HG03196 (cell line): Measurements from ENCODE around the gene ETNK2.
A peak's percentile ranks its signal among the peaks of the same experiment; 100 is the strongest.

ENCODE experiments used
- ATAC-seq: cut with Tn5 transposase; IDR thresholded peaks from one replicate; pipeline ENCODE4 v1.9.1; 2021; ENCODE audit not compliant: unreplicated experiment

The ETNK2 gene

DNA sequence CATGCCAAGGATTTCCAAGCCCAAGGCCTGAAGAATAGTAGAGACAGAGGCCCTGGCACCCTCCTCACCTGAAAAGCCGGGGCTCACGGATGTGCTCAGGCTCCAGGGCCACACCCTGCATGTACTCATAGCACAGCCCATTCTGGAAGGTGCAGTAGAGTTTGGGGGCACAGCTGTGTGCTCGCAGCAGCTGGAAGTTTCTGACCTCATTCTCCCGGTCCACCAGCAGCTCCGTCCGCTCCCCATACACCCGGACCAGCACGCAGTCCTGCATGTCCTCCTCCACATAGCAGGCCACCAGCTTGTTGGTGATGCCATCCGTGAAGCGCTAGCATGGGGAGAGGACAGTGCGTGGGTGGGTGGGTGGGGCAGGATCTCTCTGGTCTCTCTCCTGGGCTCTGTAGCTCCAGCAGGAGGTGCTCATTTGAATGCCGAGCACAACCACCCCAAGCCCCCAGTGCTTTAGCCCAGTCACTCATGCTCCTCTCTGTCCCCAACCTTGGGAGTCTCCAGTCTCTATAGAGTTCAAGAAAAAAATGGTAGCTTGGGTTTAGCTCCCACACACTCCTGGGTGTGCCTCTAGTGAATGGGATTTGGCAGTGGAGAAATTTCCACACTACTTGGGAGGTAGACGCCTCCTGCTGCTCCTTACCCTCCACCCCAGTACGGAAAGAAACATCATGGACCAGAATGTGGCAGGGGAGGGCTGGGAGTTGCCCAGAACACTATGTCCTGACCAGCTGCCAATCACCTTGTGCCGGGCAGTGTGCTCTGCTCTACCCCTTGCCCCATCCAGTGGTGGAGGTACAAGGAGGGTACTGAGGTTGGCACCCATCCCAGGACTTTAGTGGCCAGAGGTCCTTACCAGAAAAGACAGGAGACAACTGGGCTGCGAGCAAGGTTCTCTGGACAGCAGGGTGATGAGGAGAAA, 1.9 kb downstream of the ETNK2 start:
- ATAC-seq: no peak

DNA sequence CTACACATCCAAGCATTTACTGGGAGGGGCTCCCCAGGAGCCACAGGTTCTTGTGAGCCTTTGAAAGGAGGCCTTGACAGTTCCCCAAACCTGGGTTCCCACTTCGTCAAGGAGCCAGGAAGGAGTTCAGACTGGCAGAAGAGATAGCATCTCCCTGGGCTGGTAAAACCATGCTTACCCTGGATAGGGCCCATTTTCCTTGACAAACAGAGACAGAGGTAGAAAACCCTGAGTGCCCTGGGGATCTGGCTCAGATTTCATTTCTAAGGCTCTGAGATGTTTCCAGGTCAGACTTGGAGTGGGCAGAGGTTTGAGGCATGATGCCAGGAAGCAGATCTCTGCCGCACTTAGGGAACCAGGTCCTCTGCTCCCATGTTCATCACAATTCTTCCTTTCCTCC, 2.7 kb downstream of the ETNK2 start:
- no peak for ATAC-seq

DNA sequence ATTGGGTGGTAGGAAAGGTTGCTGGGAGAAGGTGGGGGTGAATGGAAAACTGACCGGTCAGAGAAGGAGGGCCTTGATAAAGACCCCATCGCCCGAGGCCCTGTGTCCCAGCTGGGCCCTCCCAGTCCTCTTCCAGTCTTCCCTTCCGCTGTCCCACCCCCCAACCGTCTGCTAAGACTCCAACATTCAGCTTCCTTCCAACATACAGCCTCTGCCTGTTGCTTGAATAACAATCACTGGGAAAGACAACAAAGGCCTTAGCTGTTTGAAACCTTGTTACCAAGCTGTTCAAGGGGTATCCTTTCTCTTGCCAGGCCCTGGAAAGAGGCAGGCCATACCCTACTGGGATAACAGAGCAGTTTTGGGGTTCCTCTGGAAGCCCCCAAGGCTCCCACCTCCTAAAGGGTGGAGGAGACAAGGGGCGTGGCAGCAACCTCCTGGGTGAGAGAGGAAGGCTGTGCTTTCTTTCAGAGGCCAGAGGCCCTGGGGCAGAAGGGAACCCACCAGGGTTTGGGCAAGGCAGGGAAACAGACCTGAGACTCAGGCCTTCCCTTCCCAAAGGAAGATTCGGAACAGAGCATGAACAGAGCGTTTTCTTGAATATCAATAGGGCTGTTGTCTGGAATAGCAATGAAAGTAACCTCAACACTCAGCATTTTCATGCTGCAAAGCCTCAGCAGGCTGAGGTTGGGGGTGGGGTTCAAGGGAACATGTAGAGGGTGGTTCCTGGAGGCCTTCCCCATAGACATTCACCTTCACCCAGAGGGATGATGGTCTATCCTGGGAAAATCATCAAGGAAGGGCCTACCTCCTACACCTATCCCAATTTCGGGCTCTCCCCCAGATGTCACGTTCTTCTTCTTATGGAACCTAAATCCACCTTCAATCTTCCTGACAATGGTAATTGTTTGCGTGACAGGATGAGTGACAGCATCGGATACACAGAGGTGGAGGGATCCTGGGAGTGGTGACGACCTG, 4.1 kb downstream of the ETNK2 start:
- no peak for ATAC-seq

DNA sequence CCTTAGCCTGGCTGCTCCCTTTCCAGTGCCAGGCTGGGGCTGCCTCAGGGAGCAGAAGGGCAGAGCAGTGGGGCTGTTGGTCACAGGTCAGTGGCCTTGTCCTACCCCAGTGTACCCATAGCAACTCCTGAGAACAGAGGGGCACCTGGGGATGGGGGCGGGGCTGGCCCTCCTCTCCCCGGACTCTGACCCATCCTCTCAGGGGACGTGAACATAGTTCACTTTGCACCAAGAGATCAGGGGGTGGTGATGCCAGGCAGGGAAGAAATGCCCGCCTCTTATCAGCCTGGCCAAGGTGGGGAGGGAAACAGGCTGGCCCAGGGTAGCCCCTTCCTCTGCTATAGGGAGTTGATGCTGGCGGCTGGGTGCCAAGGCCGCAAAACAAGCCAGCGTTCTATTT, 4.9 kb downstream of the ETNK2 start:
- no peak for ATAC-seq

DNA sequence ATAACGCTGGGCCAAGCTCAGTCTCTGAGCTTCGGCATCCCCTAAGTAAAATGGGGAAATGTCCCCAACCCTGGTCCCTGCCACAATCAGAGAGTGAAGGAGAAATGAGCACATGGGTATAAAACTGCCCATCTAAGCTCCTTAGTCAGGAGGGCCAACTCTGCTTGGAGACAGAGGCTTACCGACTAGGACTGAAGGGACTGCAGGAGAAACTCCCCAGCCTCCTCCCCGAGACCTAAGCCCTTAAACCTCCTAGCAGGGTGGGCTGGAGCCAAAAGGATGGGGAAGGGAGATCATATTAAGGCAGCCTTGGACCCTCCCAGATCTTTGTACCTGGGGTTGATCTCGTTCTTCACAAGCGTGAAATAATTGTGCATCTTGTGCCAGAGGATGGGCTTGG, 5.5 kb downstream of the ETNK2 start:
- ATAC-seq: no peak

DNA sequence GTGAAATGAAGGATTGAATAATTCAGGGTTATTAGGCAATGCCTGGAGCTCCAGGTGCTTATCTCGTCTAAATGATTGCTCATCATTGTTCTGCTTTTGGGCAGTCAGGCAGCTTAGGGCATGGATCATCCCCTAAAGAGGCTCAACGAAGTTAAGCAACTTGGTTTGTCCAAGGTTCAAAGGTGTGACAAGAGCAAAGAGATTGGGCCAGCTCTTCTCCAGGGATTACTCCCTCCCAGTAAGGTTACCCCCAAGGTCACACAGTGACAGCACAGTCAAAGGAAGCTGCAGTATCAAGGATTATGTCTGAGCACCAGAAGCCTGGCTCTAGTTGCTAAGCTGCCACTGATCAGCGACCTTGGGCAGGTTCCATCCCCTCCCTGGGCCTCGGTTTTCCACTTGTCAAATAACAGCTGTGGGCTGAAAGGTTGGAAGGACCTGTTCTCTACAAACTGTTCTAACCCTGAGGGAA, 6.8 kb downstream of the ETNK2 start:
- ATAC-seq: no peak

DNA sequence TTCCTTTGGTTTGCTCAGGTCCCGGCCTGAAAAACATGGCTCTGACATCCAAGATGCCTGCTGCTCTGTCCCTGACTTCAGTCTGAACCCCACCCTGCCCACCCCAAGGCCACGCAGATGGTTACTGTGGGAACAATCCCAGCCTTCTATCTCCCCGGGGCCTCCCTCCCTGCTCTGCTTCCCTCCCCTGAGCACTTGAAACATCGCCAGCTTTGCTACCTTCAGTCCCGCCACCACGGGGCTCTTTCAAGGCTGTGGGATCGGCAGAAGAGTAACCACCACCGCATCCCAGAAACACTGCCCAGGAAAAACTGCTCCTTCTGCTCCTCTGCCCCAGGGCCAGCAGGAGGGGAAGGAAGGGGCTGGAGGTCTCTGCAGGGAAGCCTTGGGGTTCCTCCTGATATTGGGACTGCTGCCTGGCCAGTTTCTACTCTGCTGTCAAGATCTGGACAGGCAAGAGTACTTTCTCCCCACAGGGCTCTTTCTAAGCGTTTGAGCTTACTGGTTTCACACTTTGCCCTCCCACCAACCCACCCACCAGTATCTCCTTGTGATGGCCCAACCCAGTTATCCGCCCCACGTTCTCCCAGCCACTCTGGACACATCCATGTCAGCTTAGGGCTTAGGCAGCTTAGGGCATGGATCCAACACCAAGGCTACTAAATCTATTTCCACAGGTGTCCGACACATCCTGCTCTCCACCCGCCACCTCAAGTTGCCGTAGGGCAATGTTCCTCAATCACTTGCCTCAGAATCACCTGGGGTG, 8.4 kb downstream of the ETNK2 start:
- no peak for ATAC-seq

DNA sequence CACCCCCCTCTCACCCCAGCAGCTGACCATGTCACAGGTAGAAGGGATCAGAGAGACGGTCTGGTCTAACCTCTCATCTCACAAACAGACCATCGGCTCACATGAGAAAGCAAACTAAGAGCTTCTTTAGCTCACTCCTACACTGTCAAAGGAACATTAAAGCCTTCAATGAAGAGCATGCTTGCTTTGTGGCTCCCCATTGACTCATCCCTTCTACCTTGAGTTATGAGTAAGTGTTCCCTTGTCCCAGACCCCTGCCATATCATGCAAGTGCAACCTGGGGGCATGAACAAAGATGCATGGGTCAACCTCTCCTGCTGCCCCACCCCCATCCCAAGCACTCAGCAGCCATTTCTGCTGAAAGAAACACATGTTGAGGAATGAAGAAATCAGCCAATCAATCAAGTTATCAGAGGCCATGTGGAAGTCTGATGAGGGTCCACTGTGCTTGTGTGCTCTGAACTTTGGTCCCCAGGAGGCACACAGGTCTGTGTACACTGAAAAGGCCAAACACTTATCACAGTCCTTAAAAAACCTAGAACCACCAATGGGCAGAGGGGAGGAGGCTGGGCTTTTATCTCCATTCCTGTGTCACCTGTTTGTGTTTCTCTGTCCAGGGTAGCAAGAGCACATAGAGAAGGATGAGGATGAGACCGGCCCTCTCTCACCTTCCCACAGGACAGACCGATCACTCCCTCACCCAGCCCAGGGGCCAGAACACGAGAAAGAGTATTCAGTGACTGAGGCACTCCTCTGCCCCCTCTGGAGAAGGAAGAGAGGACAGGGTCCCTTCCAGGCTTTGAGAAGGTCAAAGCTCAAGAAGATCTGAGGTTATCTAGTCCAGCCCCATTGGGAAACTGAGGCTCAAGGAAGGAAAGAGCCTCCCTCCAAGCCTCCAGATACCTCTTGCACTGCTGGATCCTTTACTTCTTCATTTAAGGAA, 9.5 kb downstream of the ETNK2 start:
- no peak for ATAC-seq

DNA sequence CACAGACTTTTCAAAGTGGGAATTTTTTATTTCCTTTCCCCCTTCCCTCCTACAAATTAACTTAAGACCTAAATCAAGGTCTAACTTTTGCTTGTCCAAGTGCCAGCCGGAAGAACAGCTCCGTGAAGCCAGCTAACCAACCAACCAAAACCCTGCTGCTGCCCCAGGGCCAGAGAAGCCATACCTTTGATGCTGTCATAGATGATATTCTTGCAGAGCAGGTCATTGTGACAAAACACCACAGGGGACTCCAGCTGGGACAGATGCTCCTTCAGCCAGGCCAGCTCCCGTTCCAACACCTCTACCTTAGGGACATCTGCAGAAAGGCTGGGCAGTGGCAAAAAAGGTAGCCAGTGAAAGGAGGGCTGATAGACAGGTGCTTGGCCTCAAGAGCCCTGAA, 10.7 kb downstream of the ETNK2 start:
- no peak for ATAC-seq

DNA sequence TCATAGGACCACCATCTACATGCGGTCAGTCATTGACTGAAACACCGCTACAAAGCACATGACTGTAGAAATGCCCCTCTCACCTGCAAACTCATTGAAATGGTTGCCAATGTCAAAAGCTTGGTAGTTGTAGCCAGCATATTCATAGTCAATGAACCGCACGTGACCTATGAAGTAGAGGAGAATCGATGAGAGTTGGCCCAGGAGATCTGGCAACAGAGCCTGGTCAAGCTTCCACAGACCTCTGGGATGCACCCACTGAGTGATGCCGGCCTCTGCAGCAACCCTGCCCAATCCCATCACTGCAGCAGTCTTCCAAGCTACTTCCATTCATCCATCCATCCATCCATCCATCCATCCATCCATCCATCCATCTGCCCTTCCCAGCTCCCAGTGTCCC, 11.9 kb downstream of the ETNK2 start:
- ATAC-seq: no peak

DNA sequence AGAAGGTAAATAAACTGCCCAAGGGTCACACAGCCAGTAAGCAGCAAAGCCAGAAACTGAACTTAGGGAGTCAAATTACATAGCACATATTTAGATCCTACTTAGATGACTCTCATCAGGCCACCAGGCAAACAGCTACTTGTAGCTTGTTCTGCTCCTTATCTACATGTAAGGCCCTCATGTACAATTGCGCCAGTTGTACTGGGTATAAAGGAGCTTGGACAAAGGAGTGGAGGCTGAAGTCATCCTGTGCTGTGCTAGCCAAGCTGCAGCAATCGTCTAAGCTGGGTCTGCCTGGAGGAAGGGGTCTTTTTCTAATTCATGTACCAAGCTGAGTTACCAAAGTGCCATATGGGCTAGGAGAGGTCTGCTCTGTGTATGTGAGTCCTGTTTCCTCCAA, 12.8 kb downstream of the ETNK2 start:
- no peak for ATAC-seq

DNA sequence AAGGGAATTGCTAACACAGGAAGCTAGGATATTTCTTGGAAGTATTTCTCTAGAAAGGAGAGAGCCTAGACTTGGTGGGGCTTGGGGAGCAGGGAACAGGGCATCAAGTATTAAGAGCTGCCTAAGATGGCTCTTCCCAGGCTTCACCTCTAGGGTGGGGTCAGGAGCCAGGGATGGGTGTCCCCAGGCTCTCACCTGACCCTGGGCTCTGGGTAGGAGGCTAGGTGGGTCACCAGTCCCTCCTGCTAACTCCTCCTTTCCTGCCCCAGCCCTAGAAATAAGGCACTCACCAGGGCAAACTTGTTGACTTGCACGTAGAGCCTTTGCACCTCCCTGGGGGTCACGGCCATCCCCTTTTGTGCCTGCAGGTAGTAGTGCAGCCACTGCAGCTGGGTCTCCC, 15.0 kb downstream of the ETNK2 start:
- no peak for ATAC-seq

DNA sequence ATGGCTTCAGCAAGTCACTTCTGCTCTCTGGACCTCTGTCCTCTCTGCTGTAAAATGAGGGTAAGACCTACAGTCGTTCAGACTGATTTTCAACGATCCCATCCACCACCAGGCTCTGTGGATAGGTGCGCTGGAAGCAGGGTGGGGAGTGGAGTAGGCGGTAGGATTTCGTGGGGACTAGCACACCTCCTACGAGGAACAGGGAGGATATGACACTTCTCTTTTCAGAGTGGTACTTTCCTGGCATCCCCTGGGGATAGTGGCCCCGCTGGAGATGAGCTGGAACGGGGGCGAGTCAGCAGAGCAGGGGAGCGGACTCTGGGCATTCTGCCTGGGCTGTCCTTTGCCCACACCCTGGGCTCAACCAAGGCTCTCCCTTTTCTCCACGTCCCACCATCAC, 17.7 kb downstream of the ETNK2 start:
- no peak for ATAC-seq

DNA sequence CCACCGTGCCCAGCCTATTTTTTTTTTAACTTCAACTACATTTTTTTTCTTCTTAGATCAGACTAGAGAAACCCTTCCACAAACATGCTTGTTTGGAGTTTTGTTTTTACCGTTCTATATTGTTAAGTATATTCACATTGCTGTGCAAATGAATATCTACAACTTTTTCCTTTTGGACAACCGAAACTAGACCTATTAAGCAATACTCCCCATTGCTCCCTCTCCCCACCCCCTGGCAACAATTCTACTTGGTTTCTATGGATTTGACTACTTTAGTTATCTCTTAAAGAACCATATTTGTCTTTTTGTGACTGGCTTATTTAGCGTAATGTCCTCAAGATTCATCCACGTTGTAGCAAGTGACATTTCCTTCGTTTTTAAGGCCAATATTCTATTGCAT, 19.1 kb downstream of the ETNK2 start:
- ATAC-seq: no peak

DNA sequence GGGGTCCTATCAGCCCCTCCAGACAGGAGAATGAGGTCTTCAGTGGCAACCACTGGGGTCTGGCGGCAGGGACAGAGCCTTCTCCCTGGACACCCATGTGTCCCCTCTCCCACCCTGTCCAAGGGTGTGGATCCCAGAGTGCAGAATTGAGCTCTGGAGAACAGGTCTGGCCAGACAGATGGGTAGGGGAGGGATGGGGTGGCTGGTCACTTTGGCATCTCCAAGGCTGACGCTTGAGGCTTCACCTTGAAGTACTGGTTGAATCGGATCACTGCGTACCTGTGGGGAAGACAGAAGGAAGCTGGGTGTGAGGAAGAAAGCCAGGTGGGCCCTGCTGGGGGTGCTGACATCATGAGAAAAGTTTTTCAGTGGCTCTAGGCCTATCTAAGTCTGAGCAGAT, 19.9 kb downstream of the ETNK2 start:
- no peak for ATAC-seq

DNA sequence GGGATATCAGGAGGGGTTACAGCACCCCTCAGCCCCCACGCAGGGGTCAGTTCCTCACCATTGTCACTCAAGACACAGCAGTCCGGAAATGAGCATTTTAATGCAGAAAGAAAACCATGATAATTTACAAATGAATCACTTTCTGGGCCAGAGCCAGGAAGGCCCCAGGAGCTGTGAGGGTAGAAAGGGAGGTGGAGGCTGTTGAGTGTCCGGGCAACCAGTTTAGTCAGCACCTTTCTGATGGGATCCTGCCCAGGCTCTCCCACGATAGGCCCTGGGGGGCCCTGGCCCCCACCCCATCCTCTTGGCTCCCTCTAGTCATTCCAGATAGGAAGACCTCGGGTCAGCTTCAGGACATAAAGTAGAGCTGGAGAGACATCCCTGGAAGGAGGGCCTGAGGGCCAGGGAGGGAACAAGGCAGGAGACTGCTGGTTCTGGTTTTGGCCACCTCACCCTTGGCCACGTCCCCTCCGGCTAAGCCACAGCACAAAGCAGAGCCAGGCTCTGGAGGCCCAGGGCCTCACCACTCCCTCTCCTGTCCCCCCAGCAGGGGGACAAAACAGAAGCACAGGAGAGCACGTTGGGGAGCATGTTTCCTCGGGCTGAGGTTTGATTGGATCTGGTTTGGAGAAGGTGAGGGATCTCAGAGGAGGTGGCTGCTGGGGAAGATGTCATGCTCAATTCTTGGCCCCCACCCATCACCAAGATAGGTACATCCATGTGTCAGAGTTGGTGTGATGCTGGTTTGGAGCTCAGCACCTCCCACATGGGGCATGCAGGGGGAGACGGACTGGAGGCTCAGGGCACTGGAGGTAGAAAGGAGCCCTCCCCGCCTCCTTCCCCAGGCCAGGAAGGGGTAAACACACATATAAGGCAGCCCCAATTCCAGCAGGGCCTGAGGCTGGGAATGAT, 20.6 kb downstream of the ETNK2 start:
- no peak for ATAC-seq

DNA sequence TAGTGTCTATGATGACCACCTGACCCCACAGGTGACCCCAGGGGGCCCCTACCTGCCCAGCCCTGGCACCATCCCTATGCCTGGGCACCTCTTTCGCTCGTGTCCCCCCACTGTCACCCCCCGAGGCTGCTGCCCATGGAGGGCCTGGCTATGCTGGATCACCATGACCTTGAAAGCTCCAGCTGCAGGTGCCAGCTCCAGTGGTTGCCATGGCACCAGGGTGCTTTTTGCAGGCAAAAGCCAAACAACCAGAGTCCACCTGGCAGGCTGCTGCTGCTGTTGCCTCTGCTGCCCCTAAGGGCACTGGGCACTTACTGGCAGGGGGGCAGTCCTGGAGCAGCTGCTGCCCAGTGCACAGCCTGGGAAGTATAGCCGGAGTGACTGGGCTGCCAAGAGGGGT, 21.7 kb downstream of the ETNK2 start:
- no peak for ATAC-seq

DNA sequence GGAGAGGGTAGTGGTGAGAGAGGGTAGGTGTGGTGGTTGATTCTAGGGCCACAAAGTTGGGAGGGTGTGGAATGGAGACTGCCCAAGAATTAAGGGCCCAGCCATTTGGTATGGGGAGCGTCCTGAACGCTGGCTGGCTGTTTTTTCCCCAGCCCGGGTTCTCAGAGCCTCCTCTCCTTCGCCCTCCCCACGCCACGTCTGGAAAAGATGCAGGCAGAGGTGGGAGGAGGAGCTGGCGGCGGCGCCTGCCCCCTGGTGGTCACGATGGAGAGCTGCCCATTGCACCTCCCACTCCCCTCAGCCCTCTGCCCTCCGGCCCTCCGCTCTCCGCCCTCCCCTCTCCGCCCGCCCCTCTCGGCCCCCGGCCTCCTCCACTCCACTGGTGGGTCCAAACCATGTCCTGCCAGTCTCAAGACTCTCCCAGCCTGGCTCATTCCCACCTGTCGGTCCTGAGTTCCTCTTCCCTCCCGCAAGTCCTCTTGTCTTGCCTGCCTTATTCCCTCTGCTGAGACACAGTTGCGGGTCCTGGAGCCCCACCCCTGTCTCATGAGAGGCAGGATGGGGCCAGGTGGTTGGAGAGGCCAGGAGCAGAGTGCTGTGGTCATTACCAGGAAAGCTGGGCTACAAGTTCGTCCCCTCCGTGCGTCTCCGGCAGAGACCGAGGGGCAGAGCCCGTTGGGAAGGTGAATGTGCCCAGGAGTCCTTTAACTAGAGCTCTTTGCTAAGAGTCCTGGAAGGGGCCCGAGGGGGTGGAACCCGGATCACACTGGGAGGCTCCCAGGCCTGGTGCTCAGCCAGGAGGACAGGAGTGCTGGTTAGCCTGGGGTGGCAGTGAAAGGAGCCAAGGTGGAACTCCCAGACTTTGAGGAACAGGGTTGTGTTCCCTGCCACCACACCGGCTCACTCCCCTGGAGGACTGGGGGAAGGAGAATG, 22.6 kb downstream of the ETNK2 start:
- peak; percentile 48 for ATAC-seq
